Chondrocyte (in vitro differentiated cells): ENCODE results near the gene DEFB126. TPM values are rescaled to one million over a fixed set of nuclear protein-coding genes. Genes with fewer than 3 reads are reported as not detected.
"Not testable (repeated sequence)": the region's sequence is repeated elsewhere in the genome, so short reads cannot be mapped to it uniquely, and the experiment has no call there.

Experiments used
- DNase-seq: peaks from one replicate; pipeline ENCODE4 v3.0.0; 2021; ENCODE audit warnings: mixed read lengths, low spot score
- H3K27ac Mint-ChIP-seq: one replicate; pipeline ENCODE4 v1.8.0; 2021; ENCODE audit warnings: mild to moderate bottlenecking, moderate library complexity, mixed read lengths; ENCODE audit not compliant: unreplicated experiment
- H3K27me3 Mint-ChIP-seq: 2 replicates; pipeline ENCODE4 v1.8.0; 2021; ENCODE audit warnings: low read depth, mixed read lengths
- H3K36me3 Mint-ChIP-seq: 2 replicates; pipeline ENCODE4 v1.8.0; 2021; ENCODE audit warnings: low read depth, mixed read lengths
- H3K4me1 Mint-ChIP-seq: 2 replicates; pipeline ENCODE4 v1.8.0; 2021; ENCODE audit warnings: low read depth, mild to moderate bottlenecking, mixed read lengths
- H3K4me3 Mint-ChIP-seq: one replicate; pipeline ENCODE4 v1.8.0; 2021; ENCODE audit warnings: mild to moderate bottlenecking, moderate library complexity, mixed read lengths; ENCODE audit not compliant: unreplicated experiment
- H3K9me3 Mint-ChIP-seq: 2 replicates; pipeline ENCODE4 v1.8.0; 2021; ENCODE audit warnings: low read depth, mixed read lengths
- long read RNA-seq: library from polyadenylated mRNA; stranded (forward); transcript quantifications from one replicate; pipeline ENCODE4 v2.0.0, GENCODE V29; 2021
- total RNA-seq: library from RNA; stranded (reverse); gene quantifications from 3 replicates; pipeline ENCODE4 v1.2.1, GENCODE V29; 2021
- TF ChIP-seq, protein P1 (sequence below): fragments of 200-600 bp; sonication (generic); IDR thresholded peaks from 2 replicates; pipeline ENCODE4 v1.5.0; 2021; ENCODE audit warnings: antibody characterized with exemption, mild to moderate bottlenecking, moderate library complexity

Gene DEFB126, protein sequence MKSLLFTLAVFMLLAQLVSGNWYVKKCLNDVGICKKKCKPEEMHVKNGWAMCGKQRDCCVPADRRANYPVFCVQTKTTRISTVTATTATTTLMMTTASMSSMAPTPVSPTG
- not detected in 3 replicates for total RNA-seq
- long read RNA-seq = 0 reads

DNA sequence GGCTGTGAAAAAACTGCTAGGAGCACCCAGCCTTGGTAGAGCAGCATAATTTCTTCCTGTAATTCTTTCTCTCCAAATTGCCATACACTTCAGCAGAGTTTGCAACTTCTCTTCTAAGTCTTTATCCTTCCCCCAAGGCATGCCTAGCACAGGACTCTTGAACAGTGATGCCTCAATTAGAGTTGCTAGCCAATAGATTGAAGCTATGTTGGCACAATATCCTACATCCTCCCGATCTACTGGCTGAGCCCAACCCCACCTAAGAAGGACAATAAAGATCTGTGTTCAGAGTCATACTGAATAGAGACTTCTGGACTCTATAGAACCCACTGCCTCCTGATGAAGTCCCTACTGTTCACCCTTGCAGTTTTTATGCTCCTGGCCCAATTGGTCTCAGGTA is at the start of gene DEFB126:
TSS of gene DEFB126 (plus strand) at position 301 of the 400 bp plus-strand sequence. CDS start at position 340, 39 bp downstream.
- no peak within 1 kb of the TSS for H3K4me3 Mint-ChIP-seq
- peaks cover 41% of the 10 kb centered on the region for H3K27me3 Mint-ChIP-seq
- peaks cover 1% of the 10 kb centered on the region for H3K9me3 Mint-ChIP-seq
- no peaks in the 10 kb centered on the region for H3K4me1 Mint-ChIP-seq
- no peak for DNase-seq
- H3K27ac Mint-ChIP-seq = no peak within 1 kb of the TSS
- H3K36me3 Mint-ChIP-seq = no peaks in the 10 kb centered on the region
- TF ChIP-seq, protein P1, sequence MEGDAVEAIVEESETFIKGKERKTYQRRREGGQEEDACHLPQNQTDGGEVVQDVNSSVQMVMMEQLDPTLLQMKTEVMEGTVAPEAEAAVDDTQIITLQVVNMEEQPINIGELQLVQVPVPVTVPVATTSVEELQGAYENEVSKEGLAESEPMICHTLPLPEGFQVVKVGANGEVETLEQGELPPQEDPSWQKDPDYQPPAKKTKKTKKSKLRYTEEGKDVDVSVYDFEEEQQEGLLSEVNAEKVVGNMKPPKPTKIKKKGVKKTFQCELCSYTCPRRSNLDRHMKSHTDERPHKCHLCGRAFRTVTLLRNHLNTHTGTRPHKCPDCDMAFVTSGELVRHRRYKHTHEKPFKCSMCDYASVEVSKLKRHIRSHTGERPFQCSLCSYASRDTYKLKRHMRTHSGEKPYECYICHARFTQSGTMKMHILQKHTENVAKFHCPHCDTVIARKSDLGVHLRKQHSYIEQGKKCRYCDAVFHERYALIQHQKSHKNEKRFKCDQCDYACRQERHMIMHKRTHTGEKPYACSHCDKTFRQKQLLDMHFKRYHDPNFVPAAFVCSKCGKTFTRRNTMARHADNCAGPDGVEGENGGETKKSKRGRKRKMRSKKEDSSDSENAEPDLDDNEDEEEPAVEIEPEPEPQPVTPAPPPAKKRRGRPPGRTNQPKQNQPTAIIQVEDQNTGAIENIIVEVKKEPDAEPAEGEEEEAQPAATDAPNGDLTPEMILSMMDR = no peak

DNA sequence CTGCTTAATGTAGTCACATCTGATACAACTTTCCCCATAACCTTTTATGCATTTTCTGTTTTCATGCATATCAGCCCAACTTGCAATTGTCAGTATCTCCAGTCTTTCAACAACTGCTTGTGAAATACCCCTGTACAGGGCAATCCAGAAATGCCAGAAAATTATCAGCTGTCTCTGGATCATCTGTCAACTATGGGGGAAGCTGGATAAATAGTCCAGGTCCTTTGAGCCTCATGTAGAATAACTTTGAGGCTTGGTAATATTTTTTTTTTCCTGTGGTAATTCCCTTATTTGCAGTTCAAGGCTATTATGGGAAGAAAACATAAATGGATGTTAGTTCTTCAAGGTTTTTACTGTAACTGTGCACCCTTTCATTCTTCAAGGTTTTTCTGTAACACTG is 48.7 kb upstream of the DEFB126 start:
- H3K4me3 Mint-ChIP-seq = no peak overlapping the region
- no peak overlapping the region for H3K27ac Mint-ChIP-seq
- H3K27me3 Mint-ChIP-seq = peaks cover 11% of the 10 kb centered on the region
- no peaks in the 10 kb centered on the region for H3K36me3 Mint-ChIP-seq
- TF ChIP-seq, protein P1 = no peak
- no peaks in the 10 kb centered on the region for H3K4me1 Mint-ChIP-seq
- H3K9me3 Mint-ChIP-seq = peaks cover 28% of the 10 kb centered on the region
- no peak for DNase-seq

DNA sequence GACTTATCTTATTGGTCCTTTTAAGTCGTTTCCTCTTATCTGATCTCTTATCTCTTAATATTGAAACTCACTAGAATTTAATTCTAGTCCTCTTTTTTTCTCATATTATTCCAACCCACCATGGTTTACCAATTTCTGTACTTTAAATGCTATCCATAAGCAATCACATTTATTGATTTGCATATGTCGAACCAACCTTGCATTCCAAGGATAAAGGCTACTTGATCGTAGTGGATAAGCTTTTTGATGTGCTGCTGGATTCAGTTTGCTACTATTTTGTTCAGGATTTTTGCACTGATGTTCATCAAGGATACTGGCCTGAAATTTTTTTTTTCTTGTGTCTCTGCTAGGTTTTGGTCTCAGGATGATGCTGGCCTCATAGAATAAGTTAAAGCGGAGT is 47.2 kb upstream of the DEFB126 start:
- peaks cover 14% of the 10 kb centered on the region for H3K27me3 Mint-ChIP-seq
- TF ChIP-seq, protein P1 = no peak
- no peak overlapping the region for H3K4me3 Mint-ChIP-seq
- peaks cover 28% of the 10 kb centered on the region for H3K9me3 Mint-ChIP-seq
- H3K27ac Mint-ChIP-seq = no peak overlapping the region
- H3K36me3 Mint-ChIP-seq = no peaks in the 10 kb centered on the region
- no peaks in the 10 kb centered on the region for H3K4me1 Mint-ChIP-seq
- DNase-seq = no peak

DNA sequence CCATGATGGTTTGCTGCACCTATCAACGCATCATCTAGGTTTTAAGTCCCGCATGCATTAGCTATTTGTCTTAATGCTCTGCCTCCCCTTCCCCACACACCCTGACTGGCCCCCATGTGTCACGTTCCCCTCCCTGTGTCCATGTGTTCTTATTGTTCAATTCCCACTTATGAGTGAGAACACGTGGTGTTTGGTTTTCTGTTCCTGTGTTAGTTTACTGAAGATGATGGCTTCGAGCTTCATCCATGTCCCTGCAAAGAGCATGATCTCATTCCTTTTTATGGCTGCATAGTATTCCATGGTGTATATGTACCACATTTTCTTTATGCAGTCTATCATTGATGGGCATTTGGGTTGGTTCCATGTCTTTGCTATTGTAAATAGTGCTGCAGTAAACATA is 44.7 kb upstream of the DEFB126 start:
- DNase-seq, H3K4me3 Mint-ChIP-seq, H3K4me1 Mint-ChIP-seq, H3K27ac Mint-ChIP-seq, H3K36me3 Mint-ChIP-seq: not testable (repeated sequence)
- H3K27me3 Mint-ChIP-seq = peaks cover 15% of the 10 kb centered on the region
- peaks cover 28% of the 10 kb centered on the region for H3K9me3 Mint-ChIP-seq

DNA sequence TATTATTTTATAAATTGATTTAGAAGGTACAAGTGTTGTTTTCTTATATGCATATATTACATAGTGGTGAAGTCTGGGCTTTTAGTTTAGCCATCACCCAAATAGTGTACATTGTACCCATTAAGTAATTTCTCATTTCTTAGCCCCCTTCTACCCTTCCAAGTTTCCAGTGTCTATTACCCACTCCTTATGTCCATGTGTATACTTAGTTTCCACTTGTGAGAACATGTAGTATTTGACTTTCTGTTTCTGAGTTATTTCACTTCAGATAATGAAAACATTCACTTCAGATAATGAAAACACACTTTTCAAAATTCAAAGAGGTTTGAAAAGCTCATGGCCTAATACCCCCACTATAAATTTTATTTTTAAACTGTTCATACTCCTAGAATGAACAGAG is 40.4 kb upstream of the DEFB126 start:
- no peak for DNase-seq
- no peaks in the 10 kb centered on the region for H3K36me3 Mint-ChIP-seq
- H3K27me3 Mint-ChIP-seq = peaks cover 32% of the 10 kb centered on the region
- peaks cover 1% of the 10 kb centered on the region for H3K9me3 Mint-ChIP-seq
- no peak overlapping the region for H3K27ac Mint-ChIP-seq
- no peaks in the 10 kb centered on the region for H3K4me1 Mint-ChIP-seq
- no peak overlapping the region for H3K4me3 Mint-ChIP-seq
- TF ChIP-seq, protein P1 = no peak

DNA sequence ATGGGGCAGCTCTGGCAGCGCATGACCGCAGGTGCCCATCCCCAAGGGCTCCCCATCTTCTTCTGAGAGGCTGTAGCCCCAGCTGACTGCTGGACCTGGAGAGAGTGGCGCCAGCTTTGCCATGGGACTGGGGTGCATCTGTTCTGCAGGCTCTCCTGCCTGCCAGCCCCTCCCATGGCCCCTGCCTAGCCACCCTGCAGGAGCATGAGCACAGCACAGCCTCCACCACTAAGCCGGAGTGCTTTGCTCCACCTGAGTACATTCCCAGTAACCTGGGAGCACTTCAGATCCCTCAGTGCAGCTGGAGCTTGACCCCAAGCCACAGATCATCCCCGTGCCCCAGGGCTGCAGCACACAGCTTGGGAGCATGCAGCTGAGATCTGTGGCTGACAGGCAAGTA is 38.9 kb upstream of the DEFB126 start:
- Mint-ChIP-seq H3K27me3 (peaks cover 38% of the 10 kb centered on the region), H3K4me1 (no peaks in the 10 kb centered on the region), H3K4me3 (no peak overlapping the region), H3K36me3 (no peaks in the 10 kb centered on the region), H3K9me3 (no peaks in the 10 kb centered on the region), H3K27ac (no peak overlapping the region)
- TF ChIP-seq, protein P1 = no peak
- DNase-seq = peak; percentile 69
